ENCODE measurements around the gene CD1D. TPM values are rescaled to one million over a fixed set of nuclear protein-coding genes. Genes with fewer than 3 reads are reported as not detected.
"Not testable (repeated sequence)": the region's sequence is repeated elsewhere in the genome, so short reads cannot be mapped to it uniquely, and the experiment has no call there.

CD1D gene
- total RNA-seq (2014; rRNA removed; shearing (Covaris generic)) = 0.34 and 0.98 TPM in 2 replicates

- DNase-seq (ENCODE audit: low read depth) = peak; percentile 45
Observed at GRCh38 chr1:158180741-158181576, at the start of gene CD1D. CD1D (plus strand) TSS chr1:158180895; CDS start chr1:158181102, 207 bp downstream.

- no peak for DNase-seq (ENCODE audit: low read depth)
Observed at GRCh38 chr1:158131217-158131616, 49.5 kb upstream of the CD1D start.

- DNase-seq (ENCODE audit: low read depth) = no peak
Observed at GRCh38 chr1:158140764-158141192, 39.9 kb upstream of the CD1D start.

- peak; percentile 55 for DNase-seq (ENCODE audit: low read depth)
Observed at GRCh38 chr1:158145173-158145719, 35.4 kb upstream of the CD1D start.

- DNase-seq (ENCODE audit: low read depth) = peak; percentile 83
Observed at GRCh38 chr1:158146165-158146564, 34.5 kb upstream of the CD1D start.

GRCh38 chr1:158146739-158147138 lies 34.0 kb upstream of the CD1D start:
- DNase-seq (ENCODE audit: low read depth) = no peak

- no peak for DNase-seq (ENCODE audit: low read depth)
Observed at GRCh38 chr1:158147401-158147800, 33.3 kb upstream of the CD1D start.

- DNase-seq (ENCODE audit: low read depth) = no peak
Observed at GRCh38 chr1:158147869-158148268, 32.8 kb upstream of the CD1D start.

- no peak for DNase-seq (ENCODE audit: low read depth)
Observed at GRCh38 chr1:158148468-158148867, 32.2 kb upstream of the CD1D start.

- DNase-seq (ENCODE audit: low read depth) = no peak
Observed at GRCh38 chr1:158149175-158149574, 31.5 kb upstream of the CD1D start.

- DNase-seq (ENCODE audit: low read depth) = peak; percentile 98
Observed at GRCh38 chr1:158149577-158150269, 31.0 kb upstream of the CD1D start.

- DNase-seq (ENCODE audit: low read depth) = no peak
Observed at GRCh38 chr1:158150523-158150922, 30.2 kb upstream of the CD1D start.

- DNase-seq (ENCODE audit: low read depth) = no peak
Observed at GRCh38 chr1:158153179-158153578, 27.5 kb upstream of the CD1D start.

GRCh38 chr1:158153746-158154444 lies 26.8 kb upstream of the CD1D start:
- no peak for DNase-seq (ENCODE audit: low read depth)

- no peak for DNase-seq (ENCODE audit: low read depth)
Observed at GRCh38 chr1:158154501-158154900, 26.2 kb upstream of the CD1D start.

- DNase-seq (ENCODE audit: low read depth) = no peak
Observed at GRCh38 chr1:158155673-158156072, 25.0 kb upstream of the CD1D start.

GRCh38 chr1:158159597-158159996 lies 21.1 kb upstream of the CD1D start:
- DNase-seq (ENCODE audit: low read depth) = no peak

- no peak for DNase-seq (ENCODE audit: low read depth)
Observed at GRCh38 chr1:158161446-158161845, 19.2 kb upstream of the CD1D start.

GRCh38 chr1:158163000-158163947 lies 17.4 kb upstream of the CD1D start:
- no peak for DNase-seq (ENCODE audit: low read depth)

GRCh38 chr1:158169105-158169504 lies 11.6 kb upstream of the CD1D start:
- DNase-seq (ENCODE audit: low read depth) = no peak

- DNase-seq (ENCODE audit: low read depth) = not testable (repeated sequence)
Observed at GRCh38 chr1:158175915-158176314, 4.8 kb upstream of the CD1D start.

All from Daoy (cell line).